ENCODE results near the gene PEX11G.

DNA sequence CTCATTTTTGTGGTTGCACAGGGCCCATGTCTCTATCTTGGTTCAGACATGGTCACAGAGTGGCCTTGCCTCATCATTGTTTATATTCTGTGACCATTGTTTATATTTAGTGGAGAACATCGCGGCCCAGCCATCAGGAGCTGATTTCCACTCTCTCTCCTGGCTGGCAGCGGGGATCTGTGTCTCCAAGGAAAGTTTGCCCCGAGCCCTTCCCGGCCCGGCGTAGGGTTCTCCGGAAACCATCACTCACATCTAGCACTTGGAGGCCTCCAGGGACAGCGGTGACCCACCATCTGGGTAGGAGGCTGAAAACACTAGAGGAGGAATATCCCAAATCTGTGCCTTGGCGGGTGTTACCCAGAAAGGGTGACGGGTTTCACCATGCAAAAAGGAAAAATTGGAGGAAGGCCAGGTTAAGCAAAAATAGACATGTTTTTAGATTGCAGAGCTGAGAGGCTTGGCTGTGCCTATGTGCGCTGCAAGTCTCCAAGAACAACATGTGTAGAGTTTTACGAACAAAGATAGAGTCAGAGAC is 26.3 kb upstream of the PEX11G start:
- no peak for TF ChIP-seq POLR2AphosphoS5 (IDR thresholded peaks at IDR 0.05; ENCODE audit: low read depth, low read length)
- TF ChIP-seq POLR2A (IDR thresholded peaks at IDR 0.05; ENCODE audit: low read depth, low read length): no peak
- no peak for TF ChIP-seq TAF1 (IDR thresholded peaks at IDR 0.05; ENCODE audit: low read depth, low read length)

Data from GM12891 (cell line).